Testis (tissue), 2 donors: ENCODE measurements around the gene RPS6KB2.

ENCODE experiments used
- POLR2A ChIP-seq: fragments of 450-650 bp; IDR thresholded peaks from one replicate; pipeline ENCODE4 v1.6.1; 2017; ENCODE audit warnings: antibody characterized with exemption, mild to moderate bottlenecking, moderate library complexity
- TF ChIP-seq, protein P1 (sequence below), 3 experiments: fragments of 450-650 bp in 2 of 3; fragments of 200-600 bp in 1 of 3; sonication (generic) in 1 of 3; IDR thresholded peaks; one replicate each; pipeline ENCODE4 v1.5.1; 2016 to 2019; ENCODE audit warnings: antibody characterized with exemption in 3 of 3, mild to moderate bottlenecking in 2 of 3, moderate library complexity in 1 of 3

DNA sequence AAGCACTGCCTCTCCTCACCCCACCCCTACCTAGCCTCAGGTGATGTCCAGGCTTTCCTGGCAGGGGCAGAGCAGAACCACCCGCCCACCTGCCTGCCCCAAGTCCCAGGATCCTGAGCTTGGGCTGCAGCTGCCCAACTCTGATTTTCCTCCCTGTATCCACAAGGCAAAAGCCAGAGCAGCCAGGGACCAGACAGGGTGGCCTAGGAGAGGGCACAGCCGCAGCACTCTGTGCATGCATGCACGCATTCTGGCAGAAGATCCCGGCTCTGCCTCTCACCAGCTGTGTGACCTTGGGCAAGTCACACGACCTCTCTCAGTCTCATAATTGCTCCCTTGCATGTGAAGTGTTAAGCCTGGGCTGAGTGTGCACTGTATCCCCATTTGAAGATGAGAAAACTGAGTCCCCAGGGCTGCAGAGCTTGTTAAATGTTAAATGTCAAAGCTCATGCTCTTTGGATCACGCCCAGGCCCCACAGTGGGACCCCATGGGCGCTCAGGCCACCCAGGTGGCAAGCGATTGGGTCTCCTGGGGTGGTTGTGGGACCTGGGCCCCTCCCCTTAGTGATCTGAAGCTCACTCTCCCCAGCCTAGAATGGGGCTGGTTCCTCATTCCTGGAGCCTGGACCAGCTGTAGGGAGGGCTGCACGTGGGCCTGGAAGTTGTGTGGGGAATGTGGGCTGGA, 15.7 kb upstream of the RPS6KB2 start:
- TF ChIP-seq, protein P1, sequence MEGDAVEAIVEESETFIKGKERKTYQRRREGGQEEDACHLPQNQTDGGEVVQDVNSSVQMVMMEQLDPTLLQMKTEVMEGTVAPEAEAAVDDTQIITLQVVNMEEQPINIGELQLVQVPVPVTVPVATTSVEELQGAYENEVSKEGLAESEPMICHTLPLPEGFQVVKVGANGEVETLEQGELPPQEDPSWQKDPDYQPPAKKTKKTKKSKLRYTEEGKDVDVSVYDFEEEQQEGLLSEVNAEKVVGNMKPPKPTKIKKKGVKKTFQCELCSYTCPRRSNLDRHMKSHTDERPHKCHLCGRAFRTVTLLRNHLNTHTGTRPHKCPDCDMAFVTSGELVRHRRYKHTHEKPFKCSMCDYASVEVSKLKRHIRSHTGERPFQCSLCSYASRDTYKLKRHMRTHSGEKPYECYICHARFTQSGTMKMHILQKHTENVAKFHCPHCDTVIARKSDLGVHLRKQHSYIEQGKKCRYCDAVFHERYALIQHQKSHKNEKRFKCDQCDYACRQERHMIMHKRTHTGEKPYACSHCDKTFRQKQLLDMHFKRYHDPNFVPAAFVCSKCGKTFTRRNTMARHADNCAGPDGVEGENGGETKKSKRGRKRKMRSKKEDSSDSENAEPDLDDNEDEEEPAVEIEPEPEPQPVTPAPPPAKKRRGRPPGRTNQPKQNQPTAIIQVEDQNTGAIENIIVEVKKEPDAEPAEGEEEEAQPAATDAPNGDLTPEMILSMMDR (IDR thresholded peaks at IDR 0.05), result no peak
- no peak for TF ChIP-seq POLR2A
